ENCODE results near the gene ARHGAP33.

ARHGAP33 gene

GRCh38 chr19:35779033-35779432, 3.7 kb downstream of the ARHGAP33 start:
- no peak for DNase-seq

GRCh38 chr19:35780058-35780457, 4.7 kb downstream of the ARHGAP33 start:
- DNase-seq: no peak

GRCh38 chr19:35780717-35781116, 5.4 kb downstream of the ARHGAP33 start:
- no peak for DNase-seq

- DNase-seq: no peak
Observed at GRCh38 chr19:35781650-35782049, 6.3 kb downstream of the ARHGAP33 start.

- no peak for DNase-seq
Observed at GRCh38 chr19:35782589-35782988, 7.2 kb downstream of the ARHGAP33 start.

GRCh38 chr19:35783469-35784434, 8.4 kb downstream of the ARHGAP33 start:
- DNase-seq: no peak

- no peak for DNase-seq
Observed at GRCh38 chr19:35784503-35785338, 9.4 kb downstream of the ARHGAP33 start.

- no peak for DNase-seq
Observed at GRCh38 chr19:35785339-35785627, 9.9 kb downstream of the ARHGAP33 start.

- no peak for DNase-seq
Observed at GRCh38 chr19:35786299-35787160, 11.2 kb downstream of the ARHGAP33 start.

- DNase-seq: no peak
Observed at GRCh38 chr19:35787227-35787799, 11.9 kb downstream of the ARHGAP33 start.

GRCh38 chr19:35788205-35788960, 13.0 kb downstream of the ARHGAP33 start:
- no peak for DNase-seq

GRCh38 chr19:35789195-35789977, 14.0 kb downstream of the ARHGAP33 start:
- DNase-seq: no peak

GRCh38 chr19:35789978-35790944, 14.9 kb downstream of the ARHGAP33 start:
- no peak for DNase-seq

- DNase-seq: no peak
Observed at GRCh38 chr19:35790981-35791813, 15.8 kb downstream of the ARHGAP33 start.

- no peak for DNase-seq
Observed at GRCh38 chr19:35791814-35792279, 16.5 kb downstream of the ARHGAP33 start.

GRCh38 chr19:35792312-35792711, 16.9 kb downstream of the ARHGAP33 start:
- DNase-seq: no peak

- no peak for DNase-seq
Observed at GRCh38 chr19:35792888-35793287, 17.5 kb downstream of the ARHGAP33 start.

- DNase-seq: no peak
Observed at GRCh38 chr19:35793381-35794165, 18.2 kb downstream of the ARHGAP33 start.

All from HCEC 1CT (cell line).